ENCODE measurements around the gene TSC1.

Gene TSC1

DNA sequence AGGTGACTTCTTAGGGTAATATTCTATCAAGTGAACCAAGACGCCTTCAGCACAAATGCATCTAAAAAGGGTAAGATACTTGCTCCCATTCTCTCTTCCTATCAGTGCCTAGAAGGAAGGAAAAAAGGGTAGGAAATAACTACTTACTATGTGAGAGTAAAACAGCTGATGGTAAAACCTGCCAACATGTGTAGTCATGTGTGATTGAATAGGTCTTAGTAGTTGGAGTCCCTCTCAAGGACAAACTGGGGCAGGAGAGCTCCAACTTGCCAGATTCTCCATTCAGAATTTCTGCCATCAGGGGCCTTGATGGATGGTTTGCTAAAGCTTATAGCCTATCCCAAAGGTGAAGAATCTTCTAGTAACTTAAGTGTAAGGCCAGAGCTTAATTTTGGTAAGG is 5.2 kb downstream of the TSC1 start:
- no peak for DNase-seq
- Mint-ChIP-seq H3K27ac (peak overlapping the region; percentile 40), H3K27me3 (ENCODE audit: low read depth, poor library complexity) (no peaks in the 10 kb centered on the region), H3K36me3 (ENCODE audit: low read depth) (peaks cover 1% of the 10 kb centered on the region), H3K4me3 (no peak overlapping the region), H3K9me3 (no peaks in the 10 kb centered on the region), H3K4me1 (peaks cover 35% of the 10 kb centered on the region)
- TF ChIP-seq CTCF (IDR thresholded peaks at IDR 0.05), result no peak

GRCh38 chr9:132937463-132937901 is 6.9 kb downstream of the TSC1 start:
- H3K27ac Mint-ChIP-seq, result no peak overlapping the region
- peaks cover 13% of the 10 kb centered on the region for H3K36me3 Mint-ChIP-seq (ENCODE audit: low read depth)
- H3K27me3 Mint-ChIP-seq (ENCODE audit: low read depth, poor library complexity), result no peaks in the 10 kb centered on the region
- H3K4me3 Mint-ChIP-seq, result no peak overlapping the region
- H3K4me1 Mint-ChIP-seq, result peaks cover 19% of the 10 kb centered on the region
- no peaks in the 10 kb centered on the region for H3K9me3 Mint-ChIP-seq
- no peak for DNase-seq
- no peak for TF ChIP-seq CTCF (IDR thresholded peaks at IDR 0.05)

DNA sequence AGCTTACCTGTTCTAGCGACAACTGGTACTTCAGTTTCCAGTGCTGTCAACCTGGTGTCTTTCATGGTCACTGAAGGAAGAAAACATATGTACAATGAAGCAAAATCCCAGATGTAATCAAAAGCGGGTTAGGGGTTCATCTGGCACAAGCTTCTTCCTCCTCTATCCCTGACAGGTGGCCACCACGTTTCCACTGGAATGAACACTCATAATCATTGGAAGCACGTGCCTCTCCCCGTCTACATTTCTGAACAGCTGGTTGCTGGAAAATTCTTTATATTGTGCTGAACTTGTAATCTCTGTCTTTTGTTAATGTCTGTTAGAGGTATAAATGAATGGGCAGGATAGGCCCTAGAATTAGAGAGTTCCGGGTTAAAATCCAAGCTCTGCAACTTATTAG is 9.4 kb downstream of the TSC1 start:
- H3K4me3 Mint-ChIP-seq, result no peak overlapping the region
- no peaks in the 10 kb centered on the region for H3K27me3 Mint-ChIP-seq (ENCODE audit: low read depth, poor library complexity)
- TF ChIP-seq CTCF (IDR thresholded peaks at IDR 0.05), result no peak
- DNase-seq, result no peak
- no peaks in the 10 kb centered on the region for H3K9me3 Mint-ChIP-seq
- H3K27ac Mint-ChIP-seq, result no peak overlapping the region
- peaks cover 6% of the 10 kb centered on the region for H3K4me1 Mint-ChIP-seq
- peaks cover 27% of the 10 kb centered on the region for H3K36me3 Mint-ChIP-seq (ENCODE audit: low read depth)

- Mint-ChIP-seq H3K27me3 (ENCODE audit: low read depth, poor library complexity) (no peaks in the 10 kb centered on the region), H3K9me3 (no peaks in the 10 kb centered on the region), H3K4me3 (no peak overlapping the region), H3K4me1 (no peaks in the 10 kb centered on the region), H3K27ac (no peak overlapping the region), H3K36me3 (ENCODE audit: low read depth) (peaks cover 47% of the 10 kb centered on the region)
- TF ChIP-seq CTCF (IDR thresholded peaks at IDR 0.05), result no peak
- DNase-seq, result no peak
These were observed 13.2 kb downstream of the TSC1 start for GRCh38 chr9:132931178-132931735.

DNA sequence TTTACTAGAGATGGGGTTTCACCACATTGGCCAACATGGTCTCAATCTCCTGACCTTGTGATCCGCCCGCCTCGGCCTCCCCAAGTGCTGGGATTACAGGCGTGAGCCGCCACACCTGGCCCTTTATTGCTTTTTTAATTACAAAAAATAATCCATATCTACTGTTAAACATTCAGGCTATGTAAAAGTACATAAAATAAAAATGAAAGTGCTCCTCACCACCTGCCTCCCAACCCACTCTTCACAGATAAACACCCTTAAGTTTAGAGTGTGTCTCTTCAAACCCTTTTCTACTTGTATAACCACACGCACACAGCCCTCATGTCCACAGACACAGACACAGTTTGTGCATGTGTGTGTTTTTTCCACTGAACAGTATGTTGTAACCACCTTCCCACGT is 16.7 kb downstream of the TSC1 start:
- no peak overlapping the region for H3K4me3 Mint-ChIP-seq
- no peaks in the 10 kb centered on the region for H3K27me3 Mint-ChIP-seq (ENCODE audit: low read depth, poor library complexity)
- DNase-seq, result no peak
- H3K27ac Mint-ChIP-seq, result no peak overlapping the region
- peaks cover 59% of the 10 kb centered on the region for H3K36me3 Mint-ChIP-seq (ENCODE audit: low read depth)
- no peaks in the 10 kb centered on the region for H3K9me3 Mint-ChIP-seq
- H3K4me1 Mint-ChIP-seq, result no peaks in the 10 kb centered on the region
- no peak for TF ChIP-seq CTCF (IDR thresholded peaks at IDR 0.05)

GRCh38 chr9:132923346-132923902 is 21.0 kb downstream of the TSC1 start:
- Mint-ChIP-seq H3K36me3 (ENCODE audit: low read depth) (peaks cover 59% of the 10 kb centered on the region), H3K4me3 (no peak overlapping the region), H3K9me3 (no peaks in the 10 kb centered on the region), H3K27me3 (ENCODE audit: low read depth, poor library complexity) (peaks cover 3% of the 10 kb centered on the region), H3K27ac (no peak overlapping the region), H3K4me1 (no peaks in the 10 kb centered on the region)
- no peak for DNase-seq
- no peak for TF ChIP-seq CTCF (IDR thresholded peaks at IDR 0.05)

Measured in nephron progenitor cell (in vitro differentiated cells).